T-helper 22 cell (primary cell): ENCODE data around the gene AGAP1.

Experiments used
- DNase-seq: peaks from one replicate; pipeline ENCODE4 v3.0.0-alpha.2; 2020; ENCODE audit warnings: low read depth

Gene AGAP1

DNA sequence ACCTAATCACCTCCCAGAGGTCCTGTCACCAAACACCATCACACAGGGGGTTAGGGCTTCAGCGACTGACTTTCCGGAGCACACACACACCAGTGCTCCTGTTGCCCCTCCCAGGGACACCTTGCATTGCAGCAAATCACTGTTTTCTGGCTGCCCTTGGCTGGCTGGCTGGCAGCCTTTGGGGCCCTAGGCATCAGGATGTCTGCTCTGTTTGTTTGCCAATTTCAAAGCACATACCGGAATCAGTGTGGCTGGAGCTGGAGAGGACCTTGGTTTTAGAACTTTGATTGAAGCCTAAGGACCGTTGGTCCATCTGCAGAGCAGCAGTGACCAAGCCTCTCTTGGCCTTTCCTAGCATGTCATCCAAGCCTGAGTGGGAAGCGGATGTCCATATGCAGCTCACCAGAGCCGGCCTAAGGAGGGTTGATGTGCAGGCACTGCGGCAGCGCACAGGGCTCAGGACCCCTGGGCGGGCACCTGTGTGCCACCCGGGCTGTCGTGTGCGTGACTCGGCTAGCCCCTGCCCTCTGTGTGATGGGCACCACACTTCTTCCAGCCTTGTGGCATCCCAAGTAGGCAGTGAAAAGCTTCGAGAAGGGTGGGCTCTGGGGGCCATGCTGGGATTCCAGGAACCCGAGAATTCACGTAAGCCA lies 612.2 kb downstream of the AGAP1 start:
- no peak for DNase-seq

DNA sequence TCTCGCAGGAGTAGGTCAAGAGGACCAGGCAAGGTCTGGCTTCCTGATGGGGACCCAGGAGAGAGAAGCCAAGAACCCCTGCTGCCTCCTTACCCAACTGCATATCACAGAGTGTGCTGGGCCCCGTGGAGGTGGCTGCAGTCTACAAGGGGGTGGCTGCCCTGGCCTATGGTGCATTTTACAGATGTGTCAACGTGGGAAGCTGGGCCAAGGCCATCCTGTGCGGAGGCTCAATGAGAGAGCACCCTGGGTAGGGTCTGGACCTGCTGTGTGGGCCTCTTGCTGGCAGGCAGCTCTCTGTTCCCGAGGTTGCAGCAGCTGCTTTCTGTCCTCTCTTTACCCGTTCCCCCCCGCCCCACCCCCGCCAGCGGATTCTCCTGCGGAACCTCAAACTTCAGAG lies 612.9 kb downstream of the AGAP1 start:
- DNase-seq, result no peak

GRCh38 chr2:236107536-236107935 lies 613.7 kb downstream of the AGAP1 start:
- no peak for DNase-seq

DNA sequence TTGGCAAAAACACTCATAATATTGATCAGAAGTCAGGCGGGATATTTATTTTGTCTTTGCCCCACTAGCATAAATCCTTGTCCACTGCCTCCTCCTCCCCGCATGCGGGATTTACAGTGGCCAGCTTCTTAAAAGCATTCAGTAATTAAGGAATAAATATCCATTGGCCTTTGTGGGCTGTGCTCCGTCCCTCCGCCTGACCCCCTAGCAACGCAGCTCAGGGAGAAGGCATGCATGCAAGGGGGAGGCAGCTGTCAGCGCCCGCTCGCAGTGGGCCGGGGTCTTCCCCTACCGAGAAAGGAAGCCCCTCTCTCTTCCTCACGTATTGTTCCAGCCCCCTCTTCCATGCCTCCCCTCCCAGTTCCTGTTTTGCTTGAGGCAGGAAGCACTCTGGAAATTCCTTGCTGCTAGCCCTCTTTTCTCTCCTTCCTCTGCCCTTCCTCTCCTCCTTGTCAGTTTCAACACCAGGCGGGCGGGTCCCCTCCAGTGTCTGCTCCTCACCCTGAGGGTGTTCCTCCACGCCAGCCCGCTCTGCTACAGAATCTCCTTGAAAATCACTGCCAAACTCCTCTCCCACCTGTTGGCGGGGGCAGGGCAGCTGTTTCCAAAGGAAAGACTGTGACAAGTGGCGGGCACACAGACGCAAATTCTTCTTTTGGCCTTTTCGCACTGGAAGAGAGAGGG lies 614.2 kb downstream of the AGAP1 start:
- no peak for DNase-seq

GRCh38 chr2:236109061-236109460 lies 615.2 kb downstream of the AGAP1 start:
- DNase-seq, result no peak

GRCh38 chr2:236109473-236109872 lies 615.6 kb downstream of the AGAP1 start:
- no peak for DNase-seq

- no peak for DNase-seq
These were observed 618.6 kb downstream of the AGAP1 start for GRCh38 chr2:236112466-236112865.

- no peak for DNase-seq
These were observed 619.6 kb downstream of the AGAP1 start for GRCh38 chr2:236113425-236113824.

GRCh38 chr2:236113948-236114347 lies 620.1 kb downstream of the AGAP1 start:
- DNase-seq, result no peak

DNA sequence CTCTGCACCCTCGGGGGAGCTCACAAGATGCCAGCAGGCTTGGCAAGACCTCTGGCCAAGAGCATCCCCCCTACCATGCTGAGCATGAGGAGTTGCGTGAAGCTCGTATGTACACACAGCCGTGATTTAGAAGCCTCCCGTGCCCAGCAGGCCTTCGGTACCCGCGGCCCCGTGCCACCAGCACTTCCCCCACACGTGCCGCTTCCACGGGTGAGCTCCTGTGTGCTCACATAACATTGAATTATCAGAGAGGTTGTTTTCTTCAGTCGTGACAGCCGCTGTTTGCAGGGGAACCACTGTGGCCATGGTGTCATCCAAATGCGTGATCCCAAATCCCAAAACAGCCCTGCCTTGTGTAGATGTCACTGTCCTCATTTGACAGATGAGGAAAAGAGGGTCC lies 621.1 kb downstream of the AGAP1 start:
- DNase-seq, result no peak

DNA sequence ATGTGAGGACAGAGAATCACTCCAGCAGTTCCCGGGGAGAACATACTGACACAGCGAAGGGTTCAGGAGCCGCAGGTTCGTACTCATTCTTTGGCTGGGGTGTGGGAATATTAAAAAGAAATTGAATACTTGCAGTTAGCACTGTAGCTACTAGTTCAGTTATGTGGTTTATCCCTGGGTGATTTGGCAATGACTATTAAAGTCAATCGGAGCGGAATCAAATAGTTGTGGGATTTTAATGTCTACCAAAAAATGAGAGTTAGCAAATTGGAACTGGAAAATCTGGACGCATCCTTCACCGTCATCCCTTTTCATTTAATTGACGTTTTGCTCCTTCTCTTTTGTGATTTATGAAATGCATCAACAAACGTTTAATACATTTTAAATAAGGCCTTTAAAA lies 623.6 kb downstream of the AGAP1 start:
- no peak for DNase-seq

- no peak for DNase-seq
These were observed 624.0 kb downstream of the AGAP1 start for GRCh38 chr2:236117861-236118269.

DNA sequence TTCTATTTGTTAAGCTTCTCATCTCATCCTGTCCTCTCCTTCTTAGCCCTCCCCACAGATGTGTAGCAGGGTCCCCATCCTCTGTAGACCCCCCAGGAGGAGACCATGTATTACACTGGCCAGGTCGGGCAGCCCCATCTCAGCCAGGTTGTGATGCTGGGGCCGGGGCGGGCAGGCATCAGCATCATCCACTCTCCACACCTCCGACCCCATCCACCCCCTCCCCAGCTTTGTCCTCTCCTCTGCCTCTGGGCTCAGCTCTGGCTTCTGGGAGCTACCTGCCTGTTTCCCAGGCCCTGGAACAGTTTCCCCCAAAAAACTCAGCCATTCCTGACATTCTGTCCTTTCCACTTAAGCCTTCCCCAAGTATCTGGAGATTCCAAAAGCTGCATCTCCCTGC lies 625.2 kb downstream of the AGAP1 start:
- no peak for DNase-seq

DNA sequence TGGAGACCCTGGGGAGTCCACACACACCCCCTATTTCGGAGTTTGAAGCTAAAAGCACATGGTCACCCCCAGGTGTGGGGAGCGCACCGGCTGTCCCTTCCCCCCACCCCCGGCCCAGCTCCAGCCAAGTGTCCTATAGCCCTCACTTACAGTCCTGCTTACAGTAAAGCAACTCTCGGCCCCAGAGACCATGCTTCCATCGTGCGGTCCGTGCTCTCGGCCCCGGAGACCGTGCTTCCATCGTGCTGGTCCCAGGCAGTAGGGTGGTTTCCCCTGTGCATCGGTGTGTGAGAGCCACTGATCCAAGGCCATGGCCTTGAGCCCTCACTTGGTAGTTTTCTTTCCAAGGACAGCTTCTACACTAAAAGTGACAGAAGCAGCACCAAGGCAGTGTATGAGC lies 625.6 kb downstream of the AGAP1 start:
- DNase-seq, result no peak

DNA sequence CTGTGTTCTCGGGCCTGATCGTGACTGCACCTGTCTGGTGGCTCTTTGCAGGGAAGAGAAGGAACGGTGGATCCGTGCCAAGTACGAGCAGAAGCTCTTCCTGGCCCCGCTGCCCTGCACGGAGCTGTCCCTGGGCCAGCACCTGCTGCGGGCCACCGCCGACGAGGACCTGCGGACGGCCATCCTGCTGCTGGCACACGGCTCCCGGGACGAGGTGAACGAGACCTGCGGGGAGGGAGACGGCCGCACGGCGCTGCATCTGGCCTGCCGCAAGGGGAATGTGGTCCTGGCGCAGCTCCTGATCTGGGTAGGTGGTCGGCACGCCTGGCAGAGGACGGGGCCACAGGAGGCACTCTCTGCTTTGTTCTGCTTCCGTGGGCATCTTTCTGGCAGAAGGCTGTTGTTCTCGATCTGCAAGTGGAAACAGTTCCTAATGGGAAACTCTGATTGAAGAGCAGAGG lies 626.3 kb downstream of the AGAP1 start:
- no peak for DNase-seq

GRCh38 chr2:236120829-236121228 lies 627.0 kb downstream of the AGAP1 start:
- DNase-seq, result no peak

- DNase-seq, result no peak
These were observed 627.7 kb downstream of the AGAP1 start for GRCh38 chr2:236121546-236121945.

DNA sequence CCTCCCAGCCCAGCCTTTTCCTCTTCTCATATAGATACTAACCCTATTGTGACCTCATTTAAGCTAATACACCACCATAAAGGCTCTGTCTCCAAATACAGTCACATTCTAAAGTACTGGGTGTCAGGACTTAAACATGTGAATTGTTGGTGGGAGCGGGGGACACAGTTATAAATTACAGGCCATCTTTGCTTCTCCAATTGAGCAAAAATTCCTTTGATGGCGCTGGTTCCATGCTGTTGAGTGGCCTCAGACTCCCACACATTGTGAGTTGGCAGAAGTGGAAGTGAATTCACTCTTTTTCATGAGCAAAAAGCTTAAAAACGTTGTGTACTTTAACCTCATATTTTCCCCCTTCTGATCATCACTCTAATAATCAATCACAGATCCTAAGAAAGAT lies 628.4 kb downstream of the AGAP1 start:
- DNase-seq, result no peak

GRCh38 chr2:236123716-236124115 lies 629.9 kb downstream of the AGAP1 start:
- DNase-seq, result no peak

GRCh38 chr2:236124182-236124893 lies 630.5 kb downstream of the AGAP1 start:
- DNase-seq, result no peak

DNA sequence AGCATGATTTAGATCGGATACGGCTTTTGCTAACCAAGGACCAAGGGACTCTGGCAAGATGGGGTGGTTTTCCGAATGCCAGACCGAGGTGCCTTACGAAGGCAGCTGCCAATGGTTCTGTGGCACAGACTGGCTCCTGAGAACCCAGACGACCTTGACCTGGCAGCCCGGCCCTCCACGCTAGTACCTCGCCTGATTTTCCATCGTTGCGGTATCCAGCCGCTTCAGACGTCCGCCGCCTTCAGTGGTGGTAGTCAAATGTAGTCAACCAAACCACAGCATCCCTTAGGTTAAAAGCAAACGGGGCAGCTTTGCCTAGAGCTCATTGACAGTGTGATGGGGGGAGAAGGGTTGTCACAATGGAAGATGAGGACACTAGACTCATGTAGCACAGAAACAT lies 631.7 kb downstream of the AGAP1 start:
- no peak for DNase-seq

GRCh38 chr2:236127010-236127409 lies 633.2 kb downstream of the AGAP1 start:
- DNase-seq, result no peak

DNA sequence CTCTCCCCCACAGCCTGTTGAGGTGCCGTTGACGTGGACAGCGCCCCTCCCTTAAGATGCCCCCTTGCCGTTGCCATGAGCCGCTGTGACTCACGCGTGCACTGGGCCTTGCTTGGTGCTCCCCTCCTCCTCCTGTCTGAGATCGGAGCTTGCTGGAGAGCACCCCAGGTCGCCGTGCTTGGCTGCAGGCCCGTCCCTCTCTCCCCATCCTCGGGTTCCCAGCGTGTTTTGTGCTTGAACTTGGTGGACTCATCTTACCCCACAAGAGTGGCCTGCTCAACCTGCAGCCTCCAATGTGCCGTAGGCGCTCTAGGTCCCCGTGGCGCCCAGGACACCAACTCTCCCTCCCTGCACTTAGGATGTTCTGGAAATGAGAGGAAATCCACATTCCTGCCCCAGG lies 634.5 kb downstream of the AGAP1 start:
- DNase-seq, result no peak
